ENCODE data around the gene SRGAP3.
A peak's percentile ranks its signal among the peaks of the same experiment; 100 is the strongest.

Gene SRGAP3

GRCh38 chr3:9280451-9281219 is 31.2 kb upstream of the SRGAP3 start (continued):
- no peak for TF ChIP-seq CREB5 (CRISPR knock-in tag; IDR thresholded peaks at IDR 0.05; ENCODE audit: low read depth)
- no peak for TF ChIP-seq CSDC2 (CRISPR knock-in tag; IDR thresholded peaks at IDR 0.05)
- no peak for TF ChIP-seq ARNTL (CRISPR knock-in tag; IDR thresholded peaks at IDR 0.05; ENCODE audit: borderline replicate concordance, low read depth)
- TF ChIP-seq ZFP30 (CRISPR knock-in tag; IDR thresholded peaks at IDR 0.05), result no peak
- no peak for TF ChIP-seq ZNF565 (CRISPR knock-in tag; conservative IDR thresholded peaks at IDR 0.05; ENCODE audit: low read depth)
- no peak for TF ChIP-seq ZC3H10 (CRISPR knock-in tag; IDR thresholded peaks at IDR 0.05)
- no peak for TF ChIP-seq OSR1 (CRISPR knock-in tag; IDR thresholded peaks at IDR 0.05)
- no peak for TF ChIP-seq ESRRG (CRISPR knock-in tag; IDR thresholded peaks at IDR 0.05)
- no peak for TF ChIP-seq SNAI2 (CRISPR knock-in tag; IDR thresholded peaks at IDR 0.05)
- TF ChIP-seq ZNF8 (CRISPR knock-in tag; IDR thresholded peaks at IDR 0.05), result no peak
- no peak for TF ChIP-seq PPARA (CRISPR knock-in tag; IDR thresholded peaks at IDR 0.05; ENCODE audit: borderline replicate concordance)
- TF ChIP-seq ZFP3 (CRISPR knock-in tag; IDR thresholded peaks at IDR 0.05), result no peak

GRCh38 chr3:9279966-9280365 is 30.5 kb upstream of the SRGAP3 start:
- ATAC-seq, result peak; percentile 49
- TF ChIP-seq BACH2 (CRISPR knock-in tag; IDR thresholded peaks at IDR 0.05; ENCODE audit: borderline replicate concordance), result no peak
- TF ChIP-seq CSRNP3 (CRISPR knock-in tag; IDR thresholded peaks at IDR 0.05), result no peak
- TF ChIP-seq CREB5 (CRISPR knock-in tag; IDR thresholded peaks at IDR 0.05; ENCODE audit: low read depth), result no peak
- TF ChIP-seq ISL1 (CRISPR knock-in tag; IDR thresholded peaks at IDR 0.05), result no peak
- TF ChIP-seq SNAI2 (CRISPR knock-in tag; IDR thresholded peaks at IDR 0.05), result no peak
- no peak for TF ChIP-seq PATZ1 (CRISPR knock-in tag; IDR thresholded peaks at IDR 0.05; ENCODE audit: borderline replicate concordance)

GRCh38 chr3:9278498-9278897 is 29.1 kb upstream of the SRGAP3 start:
- TF ChIP-seq TOX (CRISPR knock-in tag; IDR thresholded peaks at IDR 0.05; ENCODE audit: borderline replicate concordance) (no peak), PATZ1 (CRISPR knock-in tag; IDR thresholded peaks at IDR 0.05; ENCODE audit: borderline replicate concordance) (no peak), ZNF565 (CRISPR knock-in tag; conservative IDR thresholded peaks at IDR 0.05; ENCODE audit: low read depth) (no peak)
- ATAC-seq, result no peak

GRCh38 chr3:9278085-9278484 is 28.6 kb upstream of the SRGAP3 start:
- no peak for ATAC-seq
- TF ChIP-seq ESRRG (CRISPR knock-in tag; IDR thresholded peaks at IDR 0.05) (no peak), POU6F1 (CRISPR knock-in tag; IDR thresholded peaks at IDR 0.05; ENCODE audit: borderline replicate concordance, low read depth) (no peak), RARB (CRISPR knock-in tag; IDR thresholded peaks at IDR 0.05) (no peak), CSDC2 (CRISPR knock-in tag; IDR thresholded peaks at IDR 0.05) (no peak), BACH2 (CRISPR knock-in tag; IDR thresholded peaks at IDR 0.05; ENCODE audit: borderline replicate concordance) (no peak), PATZ1 (CRISPR knock-in tag; IDR thresholded peaks at IDR 0.05; ENCODE audit: borderline replicate concordance) (no peak), TCF4 (CRISPR knock-in tag; IDR thresholded peaks at IDR 0.05; ENCODE audit: borderline replicate concordance) (no peak), CREB5 (CRISPR knock-in tag; IDR thresholded peaks at IDR 0.05; ENCODE audit: low read depth) (no peak), GLIS3 (CRISPR knock-in tag; IDR thresholded peaks at IDR 0.05) (no peak), ZNF8 (CRISPR knock-in tag; IDR thresholded peaks at IDR 0.05) (no peak), ZNF565 (CRISPR knock-in tag; conservative IDR thresholded peaks at IDR 0.05; ENCODE audit: low read depth) (no peak), OSR1 (CRISPR knock-in tag; IDR thresholded peaks at IDR 0.05) (no peak), ARNTL (CRISPR knock-in tag; IDR thresholded peaks at IDR 0.05; ENCODE audit: borderline replicate concordance, low read depth) (no peak), SNAI2 (CRISPR knock-in tag; IDR thresholded peaks at IDR 0.05) (no peak)
